ENCODE results near the gene PIK3C2G.
"Not testable (repeated sequence)": the region's sequence is repeated elsewhere in the genome, so short reads cannot be mapped to it uniquely, and the experiment has no call there.

The PIK3C2G gene

DNA sequence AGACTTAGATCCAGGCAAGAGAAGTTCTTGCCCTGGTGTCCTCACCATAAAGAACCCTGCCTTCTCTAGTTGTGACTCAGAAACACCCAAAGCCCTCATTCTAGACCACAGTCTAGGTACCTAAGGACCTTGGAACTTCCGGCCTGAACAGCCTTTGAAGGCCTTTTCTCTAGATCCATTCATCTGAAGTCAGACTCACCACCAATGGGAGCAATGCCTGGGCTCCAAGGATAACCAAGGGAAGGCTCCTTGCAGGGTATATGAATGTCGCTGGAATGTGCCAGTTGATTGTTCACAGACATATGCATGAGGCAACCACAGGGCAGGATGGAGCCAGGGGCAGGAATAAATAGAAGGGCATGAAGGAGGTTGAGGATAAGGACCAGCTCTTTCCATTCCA, 390.2 kb downstream of the PIK3C2G start:
- DNase-seq: no peak

DNA sequence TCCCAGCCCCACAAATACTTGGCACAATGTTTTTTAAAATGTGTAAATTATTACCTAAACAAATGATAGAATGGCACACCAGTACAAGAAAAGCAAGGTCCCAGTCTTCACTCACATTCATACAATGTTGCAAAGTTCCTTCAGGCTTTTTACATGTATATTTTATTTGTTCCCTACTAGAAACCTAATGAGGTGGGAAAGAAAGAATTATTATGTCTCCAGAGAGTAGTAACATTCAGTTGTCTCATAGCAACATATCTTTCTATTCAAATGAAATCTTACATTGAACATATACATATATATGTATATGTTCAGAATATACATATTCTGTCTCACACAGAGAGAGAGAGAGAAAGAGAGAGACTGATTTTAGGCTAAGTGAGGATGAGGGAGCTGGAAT, 391.3 kb downstream of the PIK3C2G start:
- DNase-seq: no peak

DNA sequence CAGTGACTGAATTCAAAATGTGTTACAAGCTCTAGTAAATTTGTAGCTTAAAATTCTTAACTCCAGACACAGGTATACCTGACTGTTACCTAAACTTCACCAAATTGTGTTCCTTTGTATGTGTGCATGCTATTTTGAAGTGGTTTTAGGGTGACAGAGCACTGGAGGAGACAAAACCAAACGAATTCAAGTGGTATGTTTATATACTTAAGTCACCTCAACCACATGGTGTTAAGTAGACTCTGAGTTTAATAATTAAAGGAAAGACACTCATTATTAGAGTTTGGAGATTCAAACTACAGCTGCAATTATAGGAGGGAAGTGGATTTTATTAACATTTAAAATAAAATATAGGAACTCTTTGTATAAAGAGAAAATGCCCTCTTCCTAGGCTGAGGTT, 392.1 kb downstream of the PIK3C2G start:
- no peak for DNase-seq

DNA sequence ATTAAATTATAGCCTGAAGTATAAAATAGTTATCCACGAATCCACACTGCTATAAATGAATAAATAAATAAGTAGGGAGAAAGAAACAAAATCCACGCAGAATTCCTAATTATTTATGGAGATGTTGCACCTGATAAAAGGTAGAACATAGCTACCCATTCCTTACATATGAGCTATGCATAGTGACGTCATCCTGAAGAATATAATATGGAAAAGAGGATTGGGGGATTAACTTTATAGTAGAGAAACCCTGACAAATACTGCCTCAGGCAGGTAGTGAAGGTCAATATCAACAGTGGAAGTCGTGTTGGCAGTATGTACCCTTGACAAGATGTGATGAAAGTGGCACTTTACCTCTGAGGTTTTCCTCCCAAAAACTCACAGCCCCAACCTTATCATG, 394.0 kb downstream of the PIK3C2G start:
- DNase-seq: no peak

DNA sequence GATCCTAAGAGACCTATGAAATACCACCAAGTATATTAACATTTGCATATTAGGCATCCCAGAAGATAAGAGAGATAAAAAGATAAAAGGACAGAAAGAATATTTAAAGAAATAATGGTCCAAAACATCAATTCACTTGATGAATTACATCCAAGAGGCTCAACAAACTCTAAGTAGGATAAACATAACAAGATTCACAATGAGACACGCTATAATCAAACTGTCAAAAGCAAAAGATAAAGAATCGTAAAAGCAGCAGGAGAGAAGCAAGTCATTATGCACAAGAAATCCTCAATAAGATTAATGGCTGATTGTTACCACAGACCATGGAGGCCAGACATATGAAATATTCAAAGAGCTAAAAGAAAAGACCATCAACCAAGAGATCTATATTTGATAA, 396.9 kb downstream of the PIK3C2G start:
- no peak for DNase-seq

DNA sequence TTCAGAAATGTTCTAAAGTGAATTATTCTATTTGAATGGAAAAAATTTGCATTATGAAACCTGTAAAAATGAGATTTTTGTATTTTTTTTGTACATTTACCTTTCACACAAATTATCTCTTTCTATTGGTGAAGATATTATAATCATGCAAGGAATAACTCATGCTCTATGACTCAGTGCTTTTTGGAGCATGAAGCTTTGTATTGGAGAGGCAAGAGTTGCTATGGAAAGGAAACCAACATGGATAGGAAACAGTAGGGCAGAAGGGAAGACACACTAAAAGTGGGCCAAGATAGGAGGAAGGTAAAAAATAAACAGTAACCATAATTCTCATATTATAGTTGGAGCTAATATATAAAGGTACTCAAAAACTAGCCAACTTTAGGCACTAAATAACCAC, 397.5 kb downstream of the PIK3C2G start:
- DNase-seq: no peak

DNA sequence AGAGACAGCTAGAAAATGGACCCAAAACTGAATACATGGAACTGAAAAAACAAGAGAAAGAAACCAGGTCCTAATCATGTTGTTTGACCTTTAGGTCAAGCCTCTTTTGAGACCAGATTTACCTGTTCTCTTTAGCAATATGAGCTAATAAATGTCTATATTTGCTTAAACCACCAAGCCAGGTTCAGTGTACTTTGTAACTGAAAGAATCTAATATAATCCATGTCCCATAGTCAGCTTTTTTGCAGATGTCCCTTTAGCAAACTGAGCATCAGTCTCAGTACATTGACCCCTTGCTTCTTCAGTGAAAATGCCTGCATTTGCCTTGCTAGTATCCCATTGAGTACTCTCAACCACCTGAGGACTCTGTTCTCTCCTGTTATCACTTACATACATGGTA, 414.8 kb downstream of the PIK3C2G start:
- DNase-seq: no peak

DNA sequence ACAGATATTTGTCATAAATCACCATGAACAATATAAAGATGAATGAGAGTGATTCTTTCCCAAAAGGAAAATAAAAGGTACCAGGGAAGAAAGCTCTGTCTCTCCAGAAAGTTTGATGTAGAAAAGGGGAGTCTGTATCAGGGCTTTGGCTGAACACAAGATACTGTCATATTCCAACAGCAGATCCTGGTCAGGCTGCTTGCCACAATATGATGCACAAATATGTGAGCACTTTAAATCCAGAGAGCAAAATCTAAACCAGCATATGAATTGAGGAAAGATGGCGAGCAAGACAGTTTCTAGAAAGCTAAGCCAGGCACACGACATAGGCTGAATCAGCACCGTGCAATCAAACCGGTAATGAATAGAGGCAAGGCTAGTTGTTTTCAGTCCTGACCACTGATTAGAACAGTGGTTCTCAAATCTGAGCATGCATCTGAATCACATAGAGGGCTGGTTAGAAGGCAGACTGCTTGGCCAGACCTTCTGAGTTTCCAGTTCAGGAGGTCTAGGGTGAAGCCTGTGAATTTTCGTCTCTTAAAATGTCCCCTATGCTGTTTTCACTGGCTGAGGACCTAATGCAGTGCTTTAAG, 415.8 kb downstream of the PIK3C2G start:
- DNase-seq: no peak

DNA sequence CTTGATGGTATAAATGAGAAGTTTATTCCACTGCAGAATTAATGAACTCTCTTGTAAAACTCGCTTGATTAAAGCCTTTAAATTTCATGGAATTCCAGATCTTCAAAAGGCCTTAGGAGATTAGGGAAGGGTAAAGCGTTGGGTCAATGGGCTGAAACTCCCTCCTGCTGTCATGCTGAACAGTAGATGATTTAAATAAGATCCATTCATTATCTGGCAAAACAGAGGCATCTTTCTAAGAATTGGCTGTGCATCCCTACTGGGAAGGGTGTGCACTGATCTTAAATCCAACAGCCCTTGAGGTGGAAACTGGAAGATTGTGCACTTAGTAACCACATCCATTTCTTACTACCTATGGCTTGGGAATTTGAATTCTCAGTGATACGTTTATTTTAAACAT, 420.5 kb downstream of the PIK3C2G start:
- DNase-seq: no peak

DNA sequence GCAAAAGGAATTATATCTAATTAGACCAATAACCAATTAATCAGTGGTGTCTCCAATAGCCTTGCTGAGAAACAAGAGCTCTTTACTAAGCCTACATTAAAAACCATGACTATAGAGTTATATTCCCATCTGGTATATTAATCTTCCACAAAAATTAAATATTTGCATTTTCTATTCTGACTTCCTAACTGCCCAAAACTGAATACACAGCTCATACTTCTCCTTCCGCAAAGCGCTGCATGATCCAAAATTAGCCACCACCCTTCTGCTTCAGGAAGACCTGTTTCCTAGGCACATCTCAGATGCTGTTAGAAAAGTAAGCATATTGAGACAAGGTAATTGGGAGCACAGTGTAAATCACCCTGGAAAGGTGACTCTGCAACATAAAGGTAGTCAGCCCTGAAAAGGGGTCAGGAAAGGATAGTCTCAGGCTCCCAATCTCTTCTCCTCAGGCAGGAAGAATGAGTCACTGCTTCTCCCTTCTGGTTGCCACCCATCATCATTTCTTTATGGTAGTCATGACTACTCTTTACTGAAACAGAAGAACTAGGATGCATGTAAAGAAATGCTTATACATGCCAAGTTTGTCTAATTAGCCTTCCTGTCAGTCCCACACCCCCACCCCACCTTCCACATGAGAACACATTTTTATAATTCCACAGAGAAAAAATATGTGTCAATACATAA, 422.2 kb downstream of the PIK3C2G start:
- no peak for DNase-seq

DNA sequence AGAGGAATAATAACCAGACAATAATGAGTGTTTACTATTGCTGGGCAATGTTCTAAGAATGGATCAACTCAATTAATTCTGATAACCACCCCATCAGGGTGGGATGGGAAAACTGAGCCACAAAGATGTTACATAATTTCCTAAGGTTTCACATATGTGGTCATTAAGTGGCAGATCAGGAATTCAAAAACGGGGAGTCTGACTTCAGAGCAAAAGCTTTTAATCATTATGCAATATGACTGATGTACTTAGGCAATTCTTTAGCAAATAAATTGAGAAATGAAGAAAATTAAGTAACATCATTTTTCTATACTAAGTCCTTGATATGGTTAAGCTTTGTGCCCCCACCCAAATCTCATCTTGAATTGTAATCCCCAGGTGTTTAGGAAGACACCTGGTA, 423.1 kb downstream of the PIK3C2G start:
- DNase-seq: no peak

DNA sequence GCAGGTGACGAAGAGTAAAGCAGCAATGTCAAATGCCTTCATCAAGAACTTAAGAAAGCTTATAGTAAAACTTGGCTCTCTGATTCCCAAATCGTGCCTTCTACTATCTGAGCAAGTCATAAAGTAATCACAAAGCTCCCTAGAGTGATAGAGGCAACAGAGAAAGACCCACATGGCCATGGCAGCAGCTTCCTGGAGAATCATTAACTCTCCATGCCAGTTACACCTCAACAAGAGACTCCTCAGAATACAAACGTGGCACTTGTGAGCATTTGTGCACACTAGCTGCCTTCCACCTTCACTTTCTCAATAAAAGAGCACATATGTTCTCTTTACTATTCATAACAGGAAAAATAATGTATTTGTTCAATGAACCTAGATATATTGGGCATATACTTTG, 428.5 kb downstream of the PIK3C2G start:
- no peak for DNase-seq

DNA sequence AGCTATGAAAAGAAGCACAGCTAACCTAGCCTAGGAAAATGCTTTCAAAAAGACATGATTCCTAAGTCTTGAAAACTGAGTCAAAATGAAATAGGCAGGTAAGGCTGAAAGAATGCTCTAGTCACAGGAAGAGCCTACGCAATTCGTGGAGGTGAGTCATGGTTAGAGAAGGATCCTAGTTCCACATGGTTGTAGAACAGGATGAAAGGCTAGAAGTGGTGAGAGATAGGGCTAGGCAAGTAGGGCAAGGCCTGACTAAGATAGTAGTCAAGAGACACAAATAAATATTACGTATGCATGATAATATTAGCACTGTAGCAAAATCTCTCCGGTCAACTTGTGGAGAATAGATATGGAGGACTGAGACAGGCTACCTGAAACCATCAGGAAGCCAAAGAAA, 429.3 kb downstream of the PIK3C2G start:
- DNase-seq: no peak

DNA sequence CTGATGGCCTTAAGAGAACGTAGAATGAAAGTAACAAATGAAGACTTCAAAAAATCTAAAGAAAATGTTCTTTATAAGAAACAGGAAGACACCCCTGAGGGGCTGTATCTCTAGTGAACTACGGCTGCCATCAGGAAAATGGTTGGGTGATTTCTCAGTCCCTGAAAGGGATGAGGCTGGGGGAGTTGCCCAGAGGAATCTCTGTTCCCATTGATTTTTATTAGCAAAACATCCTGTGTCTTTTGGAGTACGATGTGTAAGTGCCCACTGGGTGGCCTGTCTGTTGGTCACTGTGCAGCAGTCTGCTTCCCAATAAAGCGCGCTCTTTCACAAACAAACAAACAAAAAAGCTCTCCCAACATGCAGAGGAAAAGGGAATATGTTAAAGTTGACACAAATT, 432.7 kb downstream of the PIK3C2G start:
- not testable (repeated sequence) for DNase-seq

DNA sequence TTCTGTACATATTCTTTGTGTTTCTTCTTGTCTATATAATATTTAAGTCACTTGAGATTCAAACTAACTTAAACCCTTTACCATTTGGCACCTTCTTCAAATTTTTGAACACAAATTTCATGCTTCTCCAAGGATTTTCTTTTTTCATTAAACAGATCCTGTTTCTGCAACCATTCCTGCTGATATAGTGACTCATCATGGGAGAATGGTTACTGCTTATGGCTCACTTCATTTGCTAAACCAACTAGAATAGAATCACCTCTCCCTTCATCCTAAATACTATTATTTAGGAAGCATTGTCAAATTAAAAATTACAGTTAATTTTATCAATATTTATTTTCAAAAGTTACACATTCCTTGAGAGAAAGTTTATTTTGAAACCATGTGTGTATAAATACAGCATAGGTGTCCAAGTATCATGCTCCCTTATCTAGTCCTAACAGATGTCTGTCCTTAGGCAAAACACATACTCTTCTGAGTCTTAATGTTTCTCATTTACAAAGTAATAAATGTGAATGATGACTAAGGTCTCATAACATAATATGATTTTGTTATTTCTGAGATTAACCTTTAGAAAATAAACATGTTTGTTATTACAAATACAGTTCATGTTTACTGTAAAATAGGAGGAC, 435.8 kb downstream of the PIK3C2G start:
- no peak for DNase-seq
